Right atrium auricular region (tissue), 2 donors: ENCODE data around the gene ZNF625. TPM values are rescaled to one million over a fixed set of nuclear protein-coding genes. Genes with fewer than 3 reads are reported as not detected.

ENCODE experiments used
- DNase-seq: peaks from one replicate; pipeline ENCODE4 v3.0.0-alpha.2; 2019; ENCODE audit warnings: low spot score
- H3K27ac ChIP-seq, 2 donors: fragments of 200-600 bp; sonication (generic); 1 replicate in 1 of 2; 2 replicates in 1 of 2; pipeline ENCODE4 v1.5.1; 2016 to 2019
- H3K27me3 ChIP-seq, 2 donors: fragments of 200-600 bp; sonication (generic); one replicate each; pipeline versions ENCODE4 v1.5.1 to v1.6.0; 2017 to 2019
- H3K36me3 ChIP-seq: fragments of 200-600 bp; sonication (generic); one replicate; pipeline ENCODE4 v1.5.1; 2016
- H3K4me1 ChIP-seq, 2 donors: fragments of 200-600 bp; sonication (generic); one replicate each; pipeline versions ENCODE4 v1.5.1 to v1.6.0; 2017 to 2019
- H3K4me3 ChIP-seq, 2 donors: fragments of 200-600 bp; sonication (generic); 1 replicate in 1 of 2; 2 replicates in 1 of 2; pipeline ENCODE4 v1.5.1; 2017 to 2019; ENCODE audit warnings: mild to moderate bottlenecking in 1 of 2, moderate library complexity in 1 of 2
- H3K9me3 ChIP-seq, 2 donors: fragments of 200-600 bp; sonication (generic); one replicate each; pipeline ENCODE4 v1.5.1; 2019
- CTCF ChIP-seq, 2 donors: fragments of 200-600 bp; sonication (generic); IDR thresholded peaks; one replicate each; pipeline ENCODE4 v1.5.1; 2019; ENCODE audit warnings: antibody characterized with exemption in 2 of 2
- total RNA-seq, 2 donors: library from RNA; depleted of rRNA; stranded (reverse); fragments of >200 nt; gene quantifications; one replicate each; pipeline ENCODE4 v1.1.0, GENCODE V29; 2016

Gene ZNF625
- total RNA-seq, 2 donors from 2014 or later, result 3.2 to 6.3 TPM

- peaks cover 0 to 42% of the 10 kb centered on the region in 2 donors for H3K4me1 ChIP-seq
- no peaks in the 10 kb centered on the region for H3K9me3 ChIP-seq
- peak; percentile 95 for DNase-seq
- H3K27me3 ChIP-seq, result no peaks in the 10 kb centered on the region
- no peaks in the 10 kb centered on the region for H3K36me3 ChIP-seq
- peak within 1 kb of the TSS; percentile 94 to 97 for H3K4me3 ChIP-seq
- no peak for TF ChIP-seq CTCF (IDR thresholded peaks at IDR 0.05)
- H3K27ac ChIP-seq, result peak within 1 kb of the TSS; percentile 96
Observed at GRCh38 chr19:12162882-12163806, 6.6 kb upstream of the ZNF625 start, which contains the start of gene ZNF136. ZNF136 (plus strand) TSS chr19:12163096; CDS start chr19:12163204, 108 bp downstream.

DNA sequence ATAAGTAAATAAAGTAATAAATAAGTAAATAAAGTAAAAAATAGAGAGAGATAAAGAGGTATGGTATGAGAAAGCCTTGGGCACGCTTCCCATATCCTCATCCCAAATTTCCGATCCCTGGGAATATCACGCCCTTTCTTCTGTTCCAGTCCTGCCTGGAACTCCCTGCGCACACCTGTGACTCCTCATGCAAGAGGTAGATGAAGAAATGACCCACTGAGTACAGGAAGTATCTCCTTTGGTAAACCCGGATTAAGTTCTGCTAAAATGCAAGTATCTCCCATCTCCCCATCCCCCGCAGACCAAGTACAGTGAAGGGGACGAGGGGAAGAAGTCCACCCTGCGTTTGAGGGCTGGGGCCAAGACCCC lies 6.0 kb upstream of the ZNF625 start:
- H3K36me3 ChIP-seq, result no peaks in the 10 kb centered on the region
- H3K9me3 ChIP-seq, result no peaks in the 10 kb centered on the region
- no peak for TF ChIP-seq CTCF (IDR thresholded peaks at IDR 0.05)
- peak overlapping the region; percentile 96 for H3K27ac ChIP-seq
- no peaks in the 10 kb centered on the region for H3K27me3 ChIP-seq
- H3K4me1 ChIP-seq, result peaks cover 0 to 42% of the 10 kb centered on the region in 2 donors
- DNase-seq, result no peak
- peak overlapping the region; percentile 94 to 97 for H3K4me3 ChIP-seq

DNA sequence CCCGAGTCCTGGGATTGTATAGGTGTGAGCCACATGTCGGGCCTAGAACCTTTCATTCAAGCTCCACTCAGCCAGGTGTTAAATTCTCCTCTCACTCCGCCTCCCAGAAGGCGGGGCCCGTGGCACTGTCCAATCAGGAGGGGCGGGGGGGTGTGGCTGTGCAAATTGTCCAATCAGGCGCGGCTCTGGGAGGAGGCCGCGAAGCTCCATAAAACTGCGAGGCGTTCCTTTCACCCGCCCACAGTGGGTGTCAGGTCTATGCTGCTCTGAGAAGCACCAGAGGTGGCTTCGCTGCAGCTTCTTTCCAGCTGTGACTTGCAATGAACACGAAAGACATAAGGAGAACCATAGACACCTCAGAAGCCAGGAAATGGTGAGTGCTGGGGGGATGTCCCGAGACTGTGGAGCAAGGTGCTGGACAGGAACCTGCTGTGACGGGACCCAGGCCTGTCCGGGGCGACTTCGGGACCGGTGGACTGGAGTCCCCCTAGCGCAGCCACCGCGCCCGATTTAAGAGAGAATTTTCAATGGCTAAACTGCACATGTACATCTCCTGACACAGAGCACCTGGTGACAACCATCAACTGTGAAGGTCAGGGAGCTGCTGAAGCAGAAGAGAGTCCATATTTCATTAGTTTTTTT lies 3.4 kb upstream of the ZNF625 start:
- H3K27me3 ChIP-seq, result no peaks in the 10 kb centered on the region
- peaks cover 0 to 32% of the 10 kb centered on the region in 2 donors for H3K4me1 ChIP-seq
- no peak overlapping the region for H3K4me3 ChIP-seq
- H3K36me3 ChIP-seq, result no peaks in the 10 kb centered on the region
- no peak overlapping the region for H3K27ac ChIP-seq
- no peak for TF ChIP-seq CTCF (IDR thresholded peaks at IDR 0.05)
- no peak for DNase-seq
- H3K9me3 ChIP-seq, result no peaks in the 10 kb centered on the region

DNA sequence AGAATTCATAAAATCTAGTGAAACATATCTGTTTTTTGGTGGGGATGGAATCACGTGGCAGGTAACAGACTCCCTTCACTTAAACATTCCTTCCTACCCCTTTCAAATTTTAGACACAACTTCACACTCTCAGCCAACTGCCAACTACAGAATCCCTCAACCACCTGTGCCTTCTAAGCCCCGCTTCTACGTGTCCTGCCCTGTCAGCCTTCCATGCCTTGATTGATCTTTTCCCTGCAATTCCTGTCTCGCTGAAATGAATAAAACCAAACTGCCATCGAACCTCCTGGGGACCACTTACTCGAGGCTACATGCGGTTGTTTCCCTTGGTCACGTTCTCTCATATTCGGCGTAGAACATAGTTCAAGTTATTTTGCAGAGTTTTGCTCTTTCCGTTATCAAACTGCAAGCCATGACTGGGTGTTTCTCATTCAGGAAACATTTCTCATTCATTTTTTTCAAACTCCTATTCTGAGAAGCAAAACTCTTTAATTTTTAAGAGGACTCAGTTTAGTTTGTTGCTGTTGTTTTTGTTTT lies 1.1 kb downstream of the ZNF625 start:
- H3K27ac ChIP-seq, result peak overlapping the region; percentile 70 to 79
- H3K9me3 ChIP-seq, result no peaks in the 10 kb centered on the region
- peak overlapping the region; percentile 80 to 83 for H3K4me3 ChIP-seq
- H3K36me3 ChIP-seq, result no peaks in the 10 kb centered on the region
- no peak for DNase-seq
- H3K4me1 ChIP-seq, result peaks cover 0 to 14% of the 10 kb centered on the region in 2 donors
- no peak for TF ChIP-seq CTCF (IDR thresholded peaks at IDR 0.05)
- H3K27me3 ChIP-seq, result no peaks in the 10 kb centered on the region

DNA sequence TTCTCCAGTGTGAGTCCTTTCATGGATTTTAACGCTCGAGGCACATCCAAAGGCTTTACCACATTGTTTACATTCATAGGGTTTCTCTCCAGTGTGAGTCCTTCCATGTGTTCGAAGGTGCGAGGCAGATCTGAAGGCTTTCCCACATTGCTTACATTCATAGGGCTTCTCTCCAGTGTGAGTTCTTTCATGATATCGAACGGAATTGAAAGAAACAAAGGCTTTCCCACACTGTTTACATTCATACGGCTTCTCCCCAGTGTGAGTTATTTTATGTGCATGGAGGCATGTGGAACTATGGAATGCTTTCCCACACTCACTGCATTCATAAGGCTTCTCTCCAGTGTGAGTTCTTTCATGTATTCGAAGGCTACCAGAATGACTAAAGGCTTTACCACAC lies 11.2 kb downstream of the ZNF625 start:
- H3K36me3 ChIP-seq, result peaks cover 28% of the 10 kb centered on the region
- no peaks in the 10 kb centered on the region for H3K27me3 ChIP-seq
- no peak overlapping the region for H3K27ac ChIP-seq
- no peak overlapping the region for H3K4me3 ChIP-seq
- H3K4me1 ChIP-seq, result peaks cover 0 to 12% of the 10 kb centered on the region in 2 donors
- H3K9me3 ChIP-seq, result peaks cover 0 to 3% of the 10 kb centered on the region in 2 donors
- DNase-seq, result no peak
- no peak for TF ChIP-seq CTCF (IDR thresholded peaks at IDR 0.05)
